ENCODE results near the gene FUT6.

FUT6 gene

DNA sequence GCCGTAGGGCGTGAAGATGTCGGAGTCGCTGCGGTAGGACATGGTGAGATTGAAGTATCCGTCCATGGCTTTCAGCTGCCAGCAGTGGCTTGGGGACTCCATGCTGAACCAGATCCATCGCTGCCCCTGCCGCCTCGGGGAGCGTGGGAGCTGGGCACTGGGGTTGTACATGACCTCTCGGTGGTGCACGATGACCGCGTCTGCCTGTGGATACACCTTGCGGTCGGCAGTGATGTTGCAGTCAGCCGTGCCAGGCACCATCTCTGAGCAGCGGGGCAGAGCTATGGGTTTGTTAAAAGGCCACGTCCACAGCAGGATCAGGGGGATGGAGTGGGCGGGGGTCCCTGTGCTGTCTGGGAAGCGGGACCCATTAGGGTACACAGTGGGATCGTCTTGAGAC lies 7.4 kb downstream of the FUT6 start:
- no peak for FAIRE-seq
- no peak for DNase-seq (ENCODE audit: insufficient read length)
- TF ChIP-seq TAF1 (IDR thresholded peaks at IDR 0.05; ENCODE audit: borderline replicate concordance, low read depth, low read length) (no peak), POLR2A (IDR thresholded peaks at IDR 0.05; ENCODE audit: low read depth, low read length) (no peak), POLR2AphosphoS5 (IDR thresholded peaks at IDR 0.05; ENCODE audit: low read depth, low read length) (no peak)

DNA sequence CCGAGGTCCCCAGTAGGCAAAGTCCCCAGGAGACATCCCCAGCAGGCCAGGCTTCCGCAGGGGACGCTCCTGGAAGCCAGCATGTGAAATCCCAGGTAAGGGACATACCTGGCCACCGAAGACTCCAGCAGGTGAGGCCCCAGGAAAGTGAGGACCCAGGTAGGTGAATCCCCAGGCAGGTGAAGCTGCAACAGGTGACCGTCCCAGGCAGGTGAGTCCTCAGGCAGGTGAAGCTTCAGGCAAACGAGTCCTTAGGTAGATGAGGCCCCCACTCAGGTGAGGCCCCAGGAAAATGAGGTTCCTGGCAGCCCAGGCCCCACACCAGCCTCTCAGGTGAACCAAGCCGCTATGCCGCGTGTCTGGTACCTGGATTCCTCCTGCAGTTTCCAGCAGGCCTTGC lies 8.3 kb downstream of the FUT6 start:
- no peak for FAIRE-seq
- TF ChIP-seq TAF1 (IDR thresholded peaks at IDR 0.05; ENCODE audit: borderline replicate concordance, low read depth, low read length) = no peak
- TF ChIP-seq POLR2AphosphoS5 (IDR thresholded peaks at IDR 0.05; ENCODE audit: low read depth, low read length) = no peak
- TF ChIP-seq POLR2A (IDR thresholded peaks at IDR 0.05; ENCODE audit: low read depth, low read length) = no peak
- no peak for DNase-seq (ENCODE audit: insufficient read length)

DNA sequence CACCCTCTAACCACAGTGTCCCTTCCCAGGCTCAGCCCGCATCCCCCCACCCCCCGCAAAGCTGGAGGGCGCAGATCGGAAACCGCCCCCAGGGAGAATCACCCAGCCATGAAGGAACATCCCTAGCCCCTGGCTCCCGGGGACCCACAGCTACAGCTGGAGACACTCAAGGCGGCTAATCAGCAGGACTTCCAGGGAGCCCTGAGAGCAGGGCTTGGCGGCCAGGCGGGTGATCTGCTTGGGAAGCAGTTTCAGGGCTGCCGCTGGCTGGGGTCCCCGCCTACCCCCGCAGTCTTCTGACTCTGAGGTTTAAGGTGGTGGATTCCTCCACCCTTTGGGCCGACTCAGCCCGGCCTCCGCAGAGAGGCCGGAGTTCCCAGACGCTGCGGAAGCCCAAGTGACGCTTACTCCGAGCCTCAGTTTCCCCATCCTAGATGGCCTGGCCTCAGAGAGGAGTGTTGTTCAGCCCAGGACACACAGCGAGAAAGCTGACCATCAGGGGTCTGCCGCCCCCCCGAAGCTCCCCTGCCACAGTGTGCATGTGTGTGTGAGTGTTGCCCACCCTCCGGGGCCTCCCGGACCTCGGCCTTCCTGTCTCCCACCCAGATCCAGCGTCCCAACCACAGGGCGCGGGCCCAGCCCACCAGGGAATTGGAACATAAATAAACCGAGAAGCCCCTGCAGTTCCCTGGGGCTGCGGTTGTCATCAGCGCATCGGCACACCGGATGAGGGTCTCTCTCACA lies 9.8 kb downstream of the FUT6 start:
- FAIRE-seq (no peak), DNase-seq (ENCODE audit: insufficient read length) (no peak)
- TF ChIP-seq POLR2A (IDR thresholded peaks at IDR 0.05; ENCODE audit: low read depth, low read length) = no peak
- no peak for TF ChIP-seq TAF1 (IDR thresholded peaks at IDR 0.05; ENCODE audit: borderline replicate concordance, low read depth, low read length)
- no peak for TF ChIP-seq POLR2AphosphoS5 (IDR thresholded peaks at IDR 0.05; ENCODE audit: low read depth, low read length)

DNA sequence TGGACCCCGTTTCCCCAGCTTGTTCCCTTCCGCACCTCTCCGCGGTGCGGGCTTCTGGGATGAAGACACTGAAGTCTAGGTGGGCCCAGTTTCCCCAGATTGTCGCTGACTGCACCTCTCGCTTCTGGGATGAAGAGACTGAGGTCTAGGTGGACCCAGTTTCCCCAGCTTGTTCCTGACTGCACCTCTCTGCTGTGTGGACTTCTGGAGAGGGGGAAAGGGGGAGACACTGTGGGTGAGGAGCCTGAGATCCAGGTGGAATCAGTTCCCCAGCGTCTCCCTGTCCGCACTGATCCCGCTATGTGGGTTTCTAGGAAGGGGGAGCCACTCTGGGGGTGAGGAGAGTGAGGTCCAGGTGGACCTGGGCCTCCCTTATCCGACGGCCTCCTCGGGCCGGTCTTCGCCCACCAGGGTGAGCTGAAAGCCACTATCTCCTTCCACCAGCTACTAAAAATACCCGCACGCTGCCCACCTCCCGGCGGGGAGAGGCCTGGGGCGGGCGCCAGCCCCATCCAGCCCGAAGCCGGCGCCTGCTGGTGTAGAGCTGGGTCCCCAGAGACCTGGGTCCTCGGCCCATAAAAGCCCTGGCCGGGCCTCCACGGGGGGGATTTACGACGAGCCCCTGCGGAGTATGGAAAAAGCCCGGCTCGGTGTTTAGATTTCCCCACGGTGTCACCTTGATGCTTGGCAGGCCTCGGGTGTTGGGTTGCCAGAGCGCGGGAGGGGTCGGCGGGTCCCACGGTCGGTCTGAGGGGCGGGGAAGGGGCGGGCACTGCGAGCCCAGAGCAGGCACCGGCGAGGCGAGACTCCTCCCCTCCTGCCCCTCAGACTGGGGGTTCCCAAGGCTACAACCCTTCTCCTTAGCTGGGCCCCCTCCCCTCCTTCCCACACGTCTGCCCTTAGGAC lies 10.6 kb downstream of the FUT6 start:
- DNase-seq (ENCODE audit: insufficient read length) (peak; percentile 52), FAIRE-seq (no peak)
- TF ChIP-seq POLR2A (IDR thresholded peaks at IDR 0.05; ENCODE audit: low read depth, low read length) = no peak; the same call in 1 of the 2 replicates
- TF ChIP-seq TAF1 (IDR thresholded peaks at IDR 0.05; ENCODE audit: borderline replicate concordance, low read depth, low read length) = no peak
- TF ChIP-seq POLR2AphosphoS5 (IDR thresholded peaks at IDR 0.05; ENCODE audit: low read depth, low read length) = no peak

DNA sequence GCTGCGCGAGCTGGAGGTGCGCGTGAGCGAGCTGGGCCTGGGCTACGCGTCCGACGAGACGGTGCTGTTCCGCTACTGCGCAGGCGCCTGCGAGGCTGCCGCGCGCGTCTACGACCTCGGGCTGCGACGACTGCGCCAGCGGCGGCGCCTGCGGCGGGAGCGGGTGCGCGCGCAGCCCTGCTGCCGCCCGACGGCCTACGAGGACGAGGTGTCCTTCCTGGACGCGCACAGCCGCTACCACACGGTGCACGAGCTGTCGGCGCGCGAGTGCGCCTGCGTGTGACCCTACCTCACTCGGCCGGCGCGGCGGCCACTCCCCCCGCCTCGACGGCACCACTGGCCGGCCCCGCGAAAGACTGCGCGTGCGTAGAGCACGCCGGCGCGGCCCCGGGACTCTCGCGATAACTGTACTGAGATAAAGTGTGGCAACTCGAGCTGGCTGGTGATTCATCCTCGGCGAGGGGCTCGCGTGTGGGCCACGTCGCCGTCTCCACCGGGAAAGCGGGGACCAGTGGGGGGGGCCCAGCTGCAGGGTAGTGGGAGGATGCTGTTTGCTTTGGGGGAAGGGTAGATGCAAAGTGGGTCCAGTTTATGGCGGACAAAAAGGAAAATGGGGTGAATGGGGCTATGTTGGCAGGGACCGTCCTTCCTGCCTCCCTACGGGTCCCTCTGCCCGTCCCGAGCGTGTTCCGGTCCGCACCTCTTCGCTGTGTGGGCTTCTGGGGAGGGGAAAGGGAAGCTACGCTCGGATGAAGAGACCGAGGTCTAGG lies 11.4 kb downstream of the FUT6 start:
- DNase-seq (ENCODE audit: insufficient read length) (peak; percentile 90), FAIRE-seq (peak; percentile 99)
- TF ChIP-seq POLR2A (IDR thresholded peaks at IDR 0.05; ENCODE audit: low read depth, low read length) (peak; percentile 98), TAF1 (IDR thresholded peaks at IDR 0.05; ENCODE audit: borderline replicate concordance, low read depth, low read length) (peak; percentile 66), POLR2AphosphoS5 (IDR thresholded peaks at IDR 0.05; ENCODE audit: low read depth, low read length) (peak; percentile 96)

DNA sequence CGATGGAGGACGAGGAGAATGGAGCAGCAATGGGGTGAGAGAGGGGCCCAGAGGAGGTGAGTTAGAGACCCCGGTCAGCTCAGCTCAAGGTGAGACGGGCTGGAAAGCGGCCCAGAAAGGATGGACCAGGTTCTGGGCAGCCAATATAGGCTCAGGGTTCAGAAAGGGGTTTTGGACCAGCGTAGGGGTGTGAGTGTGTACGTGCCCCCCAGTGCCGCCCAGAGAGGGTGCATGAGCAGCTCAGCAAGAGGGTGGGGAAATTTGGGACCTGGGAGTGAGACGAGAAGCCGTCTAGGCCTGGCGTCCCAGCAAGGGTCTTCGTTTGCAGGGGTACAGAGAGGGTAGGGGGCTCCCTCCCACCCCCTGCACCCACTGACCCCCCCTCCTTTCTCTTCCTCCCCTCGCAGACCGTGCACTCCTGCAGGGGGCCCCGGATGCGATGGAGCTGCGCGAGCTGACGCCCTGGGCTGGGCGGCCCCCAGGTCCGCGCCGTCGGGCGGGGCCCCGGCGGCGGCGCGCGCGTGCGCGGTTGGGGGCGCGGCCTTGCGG lies 12.1 kb downstream of the FUT6 start:
- no peak for FAIRE-seq
- DNase-seq (ENCODE audit: insufficient read length) = no peak
- TF ChIP-seq POLR2AphosphoS5 (IDR thresholded peaks at IDR 0.05; ENCODE audit: low read depth, low read length) (no peak), TAF1 (IDR thresholded peaks at IDR 0.05; ENCODE audit: borderline replicate concordance, low read depth, low read length) (no peak), POLR2A (IDR thresholded peaks at IDR 0.05; ENCODE audit: low read depth, low read length) (no peak)

DNA sequence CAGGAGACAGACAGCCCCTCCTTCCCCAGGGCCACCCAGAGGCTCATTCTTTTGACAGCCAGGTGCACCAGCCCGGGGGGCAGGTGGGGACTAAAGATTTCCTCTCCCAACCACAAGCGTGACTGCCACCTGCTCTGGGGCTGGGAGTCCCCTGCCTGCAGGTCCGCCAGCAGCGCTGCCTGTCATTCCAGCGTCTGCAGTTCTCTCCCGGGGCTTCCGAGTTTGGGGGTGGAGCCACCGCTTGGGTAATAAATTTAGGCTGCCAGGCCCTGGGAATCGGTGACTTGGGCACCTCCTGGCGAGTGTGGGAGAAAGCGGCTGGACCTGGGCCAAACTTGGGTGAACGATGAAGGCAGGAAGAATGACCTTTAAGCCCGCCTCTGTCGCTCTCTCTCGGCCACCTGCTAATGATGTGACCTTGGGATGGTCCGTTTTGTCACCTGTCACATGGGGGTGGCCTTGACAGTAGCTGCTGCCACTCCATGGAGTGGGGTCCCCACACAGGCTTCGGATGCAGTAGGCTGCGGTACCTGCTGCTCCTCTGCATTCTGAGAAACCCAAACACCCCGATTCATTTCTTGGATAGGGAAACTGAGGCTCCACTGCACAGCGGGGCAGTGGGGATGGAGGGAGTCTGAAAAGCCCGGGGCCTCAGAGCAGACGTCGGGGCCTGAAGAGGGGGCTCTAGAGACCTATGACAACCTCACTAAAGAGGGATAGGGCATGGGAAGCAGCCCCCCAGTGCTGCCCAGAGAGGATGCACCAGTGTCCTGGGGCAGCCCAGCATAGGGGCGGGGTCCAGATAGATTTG lies 12.8 kb downstream of the FUT6 start:
- DNase-seq (ENCODE audit: insufficient read length) = no peak
- no peak for TF ChIP-seq POLR2AphosphoS5 (IDR thresholded peaks at IDR 0.05; ENCODE audit: low read depth, low read length)
- TF ChIP-seq POLR2A (IDR thresholded peaks at IDR 0.05; ENCODE audit: low read depth, low read length) = no peak
- no peak for TF ChIP-seq TAF1 (IDR thresholded peaks at IDR 0.05; ENCODE audit: borderline replicate concordance, low read depth, low read length)
- FAIRE-seq = no peak

DNA sequence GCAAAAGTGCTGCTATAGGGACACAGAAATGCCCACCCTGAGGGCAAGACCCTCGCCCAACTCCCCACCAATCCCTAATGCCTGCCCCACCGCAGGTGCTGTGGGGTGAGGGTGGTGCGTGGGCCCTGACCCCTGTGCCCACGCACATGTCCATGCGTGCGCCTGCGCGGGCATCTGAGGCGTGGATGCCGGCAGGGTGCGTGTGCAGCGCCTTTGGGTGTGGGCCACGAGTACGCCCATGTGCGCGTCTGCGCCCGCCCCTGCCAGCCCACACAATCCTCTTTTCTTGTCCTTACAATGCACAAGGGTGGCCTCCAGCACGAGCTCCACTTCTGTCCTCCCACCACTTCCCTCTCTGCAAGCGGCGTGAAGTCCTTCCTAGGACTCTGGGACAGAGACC lies 14.3 kb downstream of the FUT6 start:
- DNase-seq (ENCODE audit: insufficient read length) = no peak
- TF ChIP-seq POLR2AphosphoS5 (IDR thresholded peaks at IDR 0.05; ENCODE audit: low read depth, low read length) (no peak), POLR2A (IDR thresholded peaks at IDR 0.05; ENCODE audit: low read depth, low read length) (no peak), TAF1 (IDR thresholded peaks at IDR 0.05; ENCODE audit: borderline replicate concordance, low read depth, low read length) (no peak)
- no peak for FAIRE-seq

DNA sequence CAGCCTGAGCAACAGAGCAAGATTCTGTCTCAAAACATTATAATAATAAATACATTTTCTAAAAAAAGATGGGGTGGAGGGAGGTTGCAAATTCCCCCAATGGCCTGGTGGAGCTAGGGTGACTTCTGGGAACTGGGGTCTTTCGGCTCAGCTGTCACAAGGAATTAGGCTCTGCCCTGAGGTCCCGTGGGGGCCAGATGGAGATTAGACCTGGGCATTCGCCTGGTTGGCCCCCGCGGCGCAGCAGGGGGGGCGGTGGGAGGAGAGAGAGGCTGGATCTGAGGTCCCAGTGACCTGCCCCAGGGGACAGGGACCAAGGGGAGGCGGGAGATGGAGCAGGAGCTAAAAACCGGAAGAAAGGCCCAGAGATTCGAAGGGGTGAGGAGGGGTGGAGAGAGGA lies 14.8 kb downstream of the FUT6 start:
- FAIRE-seq (no peak), DNase-seq (ENCODE audit: insufficient read length) (no peak)
- TF ChIP-seq TAF1 (IDR thresholded peaks at IDR 0.05; ENCODE audit: borderline replicate concordance, low read depth, low read length) = no peak
- no peak for TF ChIP-seq POLR2A (IDR thresholded peaks at IDR 0.05; ENCODE audit: low read depth, low read length)
- no peak for TF ChIP-seq POLR2AphosphoS5 (IDR thresholded peaks at IDR 0.05; ENCODE audit: low read depth, low read length)

DNA sequence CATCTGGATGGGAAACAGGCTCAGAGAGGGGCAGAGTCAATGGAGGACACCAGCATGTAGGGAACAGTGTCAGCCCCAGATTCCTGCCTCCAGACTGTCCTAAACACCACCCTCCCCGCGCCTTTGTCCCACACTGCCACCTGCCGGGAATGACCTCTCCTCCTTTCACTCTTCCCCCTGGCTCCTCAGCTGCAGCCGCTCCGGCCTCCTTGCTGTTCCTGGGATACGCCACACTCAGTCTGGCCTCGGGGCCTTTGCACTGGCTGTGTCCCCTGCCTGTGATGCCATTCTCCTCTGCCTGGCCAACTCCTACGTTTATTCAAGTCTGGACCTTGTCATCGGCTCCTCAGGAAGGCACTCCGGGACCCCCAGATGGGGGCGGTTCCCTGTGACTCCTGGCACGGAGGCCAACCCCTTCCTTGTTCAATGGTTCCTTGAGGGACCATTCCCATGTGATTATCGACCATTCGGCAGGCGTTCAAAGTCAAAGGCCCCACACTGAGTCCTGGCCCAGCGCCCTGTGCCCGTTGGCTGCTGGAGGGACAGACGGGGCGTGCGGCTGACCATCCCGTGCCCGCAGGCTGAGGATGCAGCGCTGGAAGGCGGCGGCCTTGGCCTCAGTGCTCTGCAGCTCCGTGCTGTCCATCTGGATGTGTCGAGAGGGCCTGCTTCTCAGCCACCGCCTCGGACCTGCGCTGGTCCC lies 15.8 kb downstream of the FUT6 start:
- DNase-seq (ENCODE audit: insufficient read length) (no peak), FAIRE-seq (no peak)
- TF ChIP-seq TAF1 (IDR thresholded peaks at IDR 0.05; ENCODE audit: borderline replicate concordance, low read depth, low read length) = no peak
- no peak for TF ChIP-seq POLR2AphosphoS5 (IDR thresholded peaks at IDR 0.05; ENCODE audit: low read depth, low read length)
- no peak for TF ChIP-seq POLR2A (IDR thresholded peaks at IDR 0.05; ENCODE audit: low read depth, low read length)

Measured in GM12892 (cell line).